ENCODE results near the gene PDE4D.
"Not testable (repeated sequence)": the region's sequence is repeated elsewhere in the genome, so short reads cannot be mapped to it uniquely, and the experiment has no call there.

PDE4D gene

DNA sequence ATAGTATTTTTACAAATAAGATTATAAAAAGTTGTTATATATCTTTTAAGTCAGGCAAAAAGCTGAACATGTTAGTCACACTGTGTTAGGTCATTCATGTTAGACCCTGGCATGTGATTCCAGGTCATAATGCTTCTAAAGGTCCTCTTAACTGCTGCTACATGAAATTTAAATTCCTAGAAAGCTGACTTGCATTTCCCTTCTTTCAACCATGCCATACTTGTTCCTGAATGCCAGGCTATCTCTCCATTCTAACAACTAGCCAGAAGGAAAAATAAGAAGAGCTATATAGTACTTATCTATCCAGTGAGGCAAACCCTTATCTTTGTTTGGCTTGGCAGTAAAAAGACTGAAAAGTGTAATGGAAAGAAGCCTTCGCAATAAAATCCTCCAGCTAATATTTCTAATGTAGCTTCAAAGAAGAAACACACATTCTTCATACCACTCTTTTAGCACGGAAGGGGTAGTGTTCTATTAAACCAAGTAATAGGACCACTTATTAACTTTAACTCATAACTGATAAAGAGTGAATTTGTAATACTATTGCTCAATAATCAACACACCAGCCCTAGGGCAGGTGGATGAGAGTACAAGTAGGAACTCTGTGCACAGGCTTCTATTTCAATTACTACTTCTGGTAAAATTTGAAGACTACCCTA lies 310.2 kb downstream of the PDE4D start:
- DNase-seq (ENCODE audit: low spot score): peak; percentile 28

DNA sequence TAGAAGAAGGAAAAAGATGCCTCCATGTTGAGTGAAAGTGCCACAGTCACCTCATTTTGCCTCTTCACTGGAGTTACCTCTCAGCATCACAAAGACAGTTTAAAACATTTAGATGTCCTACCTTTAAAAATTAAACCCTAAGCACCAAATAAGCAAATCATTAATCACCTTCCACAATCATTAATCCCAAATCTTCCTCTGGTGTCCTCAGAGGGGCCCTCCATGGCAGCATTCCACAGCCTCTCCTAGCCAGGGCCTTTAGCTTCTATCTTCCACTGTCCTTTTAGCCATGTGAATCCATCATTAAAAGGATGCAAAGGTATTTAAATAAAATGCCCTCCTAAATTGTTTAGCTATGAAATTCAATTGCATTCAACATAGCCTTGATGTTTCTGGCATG lies 310.8 kb downstream of the PDE4D start:
- no peak for DNase-seq (ENCODE audit: low spot score)

DNA sequence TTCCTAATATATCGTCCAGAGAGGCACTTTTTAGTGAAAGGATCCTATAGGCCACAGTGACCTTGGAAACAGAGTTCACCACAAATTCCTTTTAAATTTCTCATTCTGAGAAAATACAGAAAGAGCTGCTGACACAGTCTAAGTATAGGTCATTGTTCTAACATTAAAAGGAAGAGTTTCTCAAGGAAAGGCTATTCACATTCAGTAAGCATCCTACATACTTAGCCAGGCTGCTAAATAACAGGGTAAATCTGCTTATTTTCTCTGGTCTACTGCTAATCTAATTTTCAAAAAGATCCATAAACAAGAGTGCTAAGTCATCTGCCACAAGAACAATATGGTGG lies 313.7 kb downstream of the PDE4D start:
- no peak for DNase-seq (ENCODE audit: low spot score)

DNA sequence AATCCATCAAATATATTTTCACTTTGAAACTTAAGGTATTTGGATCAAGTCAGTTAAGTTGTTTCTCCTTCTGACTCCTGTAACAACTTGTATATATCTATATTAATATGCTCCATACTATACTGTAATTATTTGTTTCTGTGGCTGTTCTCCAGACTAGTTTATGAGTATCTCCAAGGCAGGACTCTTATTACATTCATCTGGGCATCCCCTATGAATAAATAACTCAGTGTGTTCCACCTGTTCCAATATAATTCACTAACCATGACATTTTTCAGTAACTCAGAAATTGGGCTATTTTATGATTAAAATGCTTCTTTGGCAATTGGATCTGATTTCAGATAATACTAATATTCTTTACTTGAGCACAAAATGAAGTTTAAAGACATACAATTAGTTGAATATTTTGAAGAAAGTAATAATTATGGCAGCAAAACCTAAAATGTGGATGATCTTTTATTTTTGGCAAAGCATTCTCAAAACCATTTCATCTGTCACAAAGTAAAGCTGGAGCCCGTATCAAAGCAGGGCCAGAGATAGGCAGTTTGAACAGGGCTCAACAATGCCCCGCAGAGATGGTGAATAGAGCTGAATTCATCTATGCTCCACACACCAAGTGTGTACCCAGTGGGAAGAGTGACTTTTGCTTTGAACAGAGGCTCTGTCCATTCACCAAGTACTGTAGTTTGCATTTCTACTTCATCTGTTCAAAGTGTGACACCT lies 314.3 kb downstream of the PDE4D start:
- peak; percentile 40 for DNase-seq (ENCODE audit: low spot score)

DNA sequence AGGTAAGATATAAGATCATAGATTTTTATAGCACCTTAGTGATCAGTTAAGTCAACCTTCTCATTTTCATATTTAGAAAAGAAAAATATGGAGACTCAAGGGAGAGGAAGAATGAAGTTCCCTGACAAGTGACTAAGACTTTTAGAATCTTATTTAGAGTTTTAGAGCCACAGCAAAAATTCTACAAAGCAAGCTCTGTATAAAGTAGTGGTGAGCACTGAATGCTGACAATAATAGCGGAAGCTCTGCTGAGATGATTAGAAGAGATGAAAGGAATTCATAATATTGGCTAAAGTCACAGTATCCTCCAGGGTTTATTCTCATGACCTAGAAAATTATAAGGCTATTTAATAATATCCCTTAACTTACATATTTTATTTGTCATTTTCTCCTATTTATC lies 316.0 kb downstream of the PDE4D start:
- DNase-seq (ENCODE audit: low spot score): no peak

DNA sequence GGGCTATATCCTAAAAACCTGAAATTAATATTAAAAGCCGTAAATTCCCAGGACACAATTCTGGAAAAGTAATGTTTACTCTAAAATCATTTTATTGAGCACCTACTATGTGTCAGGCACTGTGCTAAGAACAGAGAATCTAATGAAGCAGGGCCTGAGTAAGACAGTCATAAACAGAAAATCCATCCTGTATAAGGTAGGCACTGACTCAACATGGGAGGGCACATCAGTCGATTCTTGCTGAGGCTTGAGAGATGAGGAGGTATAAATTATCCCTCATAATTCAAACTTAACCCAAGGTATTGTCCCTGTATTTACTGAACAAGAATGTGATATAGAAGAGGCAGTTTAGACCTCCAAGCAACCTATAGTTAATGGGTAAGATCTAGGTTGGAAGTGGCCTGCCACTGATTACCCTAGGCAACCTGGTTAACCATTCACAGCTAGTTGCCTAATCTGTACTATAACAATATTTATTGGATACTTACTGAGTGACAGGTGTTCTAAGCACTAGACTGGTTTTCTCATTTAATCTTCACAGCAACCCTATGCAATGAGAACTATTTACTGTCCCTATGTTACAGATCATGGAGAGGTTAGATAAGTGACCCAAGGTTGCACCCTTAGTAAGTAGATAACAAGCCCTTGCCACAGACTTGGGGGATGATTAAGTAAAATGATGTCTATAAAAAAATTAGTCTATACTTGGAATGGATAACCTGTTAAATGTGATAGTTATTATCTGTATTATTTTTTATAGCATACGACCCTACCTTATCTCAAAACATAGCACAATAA lies 317.7 kb downstream of the PDE4D start:
- no peak for DNase-seq (ENCODE audit: low spot score)

DNA sequence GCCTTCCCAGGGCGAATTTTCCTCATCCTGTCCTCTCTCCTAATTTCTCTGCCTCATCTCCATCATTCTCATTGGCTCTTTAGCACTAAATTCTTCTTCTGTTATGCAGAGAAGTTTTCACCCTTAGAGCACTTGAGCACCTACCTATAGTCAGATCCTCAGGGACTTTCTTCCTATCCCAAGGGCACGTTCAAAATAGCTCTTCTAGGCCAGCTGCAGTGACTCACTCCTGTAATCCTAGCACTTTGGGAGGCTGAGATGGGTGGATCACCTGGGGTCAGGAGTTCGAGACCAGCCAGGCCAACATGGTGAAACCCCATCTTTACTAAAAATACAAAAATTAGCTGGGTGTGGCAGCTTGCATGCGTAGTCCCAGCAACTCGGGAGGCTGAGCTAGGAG lies 320.0 kb downstream of the PDE4D start:
- not testable (repeated sequence) for DNase-seq (ENCODE audit: low spot score)

DNA sequence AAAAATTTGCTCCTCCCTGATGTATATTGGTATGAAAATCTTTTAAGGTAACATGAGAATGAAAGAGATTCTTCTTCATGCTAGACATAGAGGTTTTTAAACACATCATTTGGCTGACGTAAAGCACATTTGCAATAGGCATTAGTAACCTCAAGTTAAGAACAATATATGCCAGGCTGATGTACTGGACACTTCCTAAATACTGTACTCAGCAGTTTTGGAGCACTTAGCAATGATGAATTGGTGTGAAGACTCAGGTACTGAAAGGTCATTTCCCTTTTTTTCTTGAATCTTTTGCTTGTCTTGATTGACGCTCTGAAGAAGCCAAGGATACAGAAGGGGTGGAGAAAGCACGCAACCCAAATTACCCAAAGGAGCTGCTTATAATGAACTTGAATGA lies 322.5 kb downstream of the PDE4D start:
- no peak for DNase-seq (ENCODE audit: low spot score)

DNA sequence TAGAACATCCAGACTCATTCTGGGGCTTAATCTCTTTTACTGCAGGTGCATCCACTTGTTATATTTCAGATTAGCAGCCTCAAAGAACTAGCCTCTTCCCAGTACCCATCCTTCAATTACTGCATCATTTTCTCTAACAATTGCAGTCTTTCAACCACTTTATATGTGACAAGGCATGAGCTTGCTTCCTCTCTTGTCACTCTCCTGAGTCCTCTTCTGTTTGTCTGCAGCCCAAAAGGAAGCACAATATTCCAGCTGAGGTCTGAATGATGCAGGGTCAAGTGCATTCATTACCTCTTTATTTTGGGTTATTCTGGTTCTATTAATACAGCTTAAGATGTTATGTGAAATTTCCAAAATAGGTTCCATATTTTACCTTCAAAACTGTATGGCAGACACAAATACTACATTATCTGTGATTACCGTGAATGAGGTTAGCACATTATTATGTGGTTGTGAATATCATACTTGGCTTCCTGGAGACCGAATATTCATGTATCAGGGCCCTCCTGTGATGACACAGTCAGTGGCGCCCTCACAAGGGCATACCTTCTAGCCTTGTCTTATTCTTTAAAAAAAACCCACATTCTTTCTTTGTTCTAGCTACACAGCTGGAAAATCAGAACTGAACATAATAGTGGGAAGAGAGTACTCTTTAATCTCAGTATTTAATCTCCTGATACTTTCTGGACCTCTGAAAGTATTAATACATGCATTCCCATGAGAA lies 323.8 kb downstream of the PDE4D start:
- no peak for DNase-seq (ENCODE audit: low spot score)

DNA sequence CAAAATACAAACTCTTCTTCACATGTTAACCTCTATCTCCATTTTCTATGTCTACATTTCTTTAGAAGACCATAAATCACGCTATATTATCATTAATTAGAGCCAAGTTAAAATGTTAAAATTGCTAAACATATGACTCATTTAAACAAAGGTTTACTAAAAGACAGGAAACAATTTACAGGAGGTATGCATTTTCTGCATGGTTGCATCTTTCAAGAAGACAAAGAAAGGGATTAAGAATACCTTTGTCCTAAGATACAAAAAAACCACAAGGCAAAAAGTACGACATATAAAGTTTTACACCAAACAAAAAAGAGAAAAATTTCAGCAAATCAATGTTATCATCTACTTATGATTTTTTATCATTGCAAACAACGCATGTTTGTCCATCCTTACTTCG lies 324.4 kb downstream of the PDE4D start:
- DNase-seq (ENCODE audit: low spot score): no peak

DNA sequence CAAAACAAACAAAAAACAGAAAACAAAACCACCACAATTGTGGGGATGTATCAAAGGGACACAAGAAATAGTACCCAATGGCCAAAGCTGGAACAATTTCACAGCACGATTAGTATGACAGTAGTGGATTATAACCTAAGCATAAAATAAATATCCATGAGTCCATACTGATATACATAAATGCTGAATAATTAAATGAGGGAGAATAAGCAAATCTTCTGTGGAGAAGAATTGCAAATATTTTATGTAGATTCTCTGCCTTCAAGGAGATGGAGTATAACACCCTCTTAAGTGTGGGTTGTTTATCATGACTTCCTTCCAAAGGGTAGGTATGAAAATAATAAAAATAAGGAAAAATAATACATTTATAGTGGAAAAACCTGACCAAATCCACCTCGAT lies 325.4 kb downstream of the PDE4D start:
- no peak for DNase-seq (ENCODE audit: low spot score)

DNA sequence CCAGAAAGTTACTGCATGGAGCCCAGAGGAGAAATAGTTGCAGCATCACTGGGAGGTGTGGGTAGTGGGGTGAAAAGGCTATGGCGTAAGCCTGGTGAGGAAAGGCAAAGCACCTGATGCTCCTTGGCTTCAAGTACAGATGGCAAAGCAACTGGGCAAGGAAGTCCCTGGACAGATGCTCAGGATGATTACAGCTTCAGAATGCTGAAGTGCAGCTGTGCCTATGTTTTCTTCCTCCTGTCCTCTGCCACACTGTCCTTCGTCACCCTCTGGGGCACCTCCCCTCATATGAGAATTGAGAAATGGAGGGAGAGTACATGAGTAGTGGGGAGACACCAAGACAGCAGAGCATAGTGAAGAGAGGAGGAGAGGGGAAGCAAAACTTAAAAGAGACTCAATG lies 328.0 kb downstream of the PDE4D start:
- no peak for DNase-seq (ENCODE audit: low spot score)

DNA sequence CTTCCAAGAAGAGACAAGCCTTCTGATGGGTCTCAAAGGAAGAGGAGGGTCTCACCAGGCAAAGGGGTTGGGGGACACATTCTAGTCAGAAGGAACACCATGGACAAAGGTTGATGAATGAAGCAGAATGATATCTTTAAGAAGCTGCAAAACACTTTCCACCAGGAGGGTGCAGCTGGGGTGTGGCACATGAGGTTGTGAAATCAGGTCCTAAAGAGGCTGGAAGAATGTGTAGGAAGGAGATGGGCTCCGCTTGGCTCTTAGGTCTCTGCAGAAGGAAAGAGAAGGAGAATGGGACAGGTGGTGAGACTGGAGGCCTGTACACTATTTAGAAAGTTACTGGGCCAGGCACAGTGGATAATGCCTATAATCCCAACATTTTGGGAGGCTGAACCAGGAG lies 328.6 kb downstream of the PDE4D start:
- DNase-seq (ENCODE audit: low spot score): no peak

DNA sequence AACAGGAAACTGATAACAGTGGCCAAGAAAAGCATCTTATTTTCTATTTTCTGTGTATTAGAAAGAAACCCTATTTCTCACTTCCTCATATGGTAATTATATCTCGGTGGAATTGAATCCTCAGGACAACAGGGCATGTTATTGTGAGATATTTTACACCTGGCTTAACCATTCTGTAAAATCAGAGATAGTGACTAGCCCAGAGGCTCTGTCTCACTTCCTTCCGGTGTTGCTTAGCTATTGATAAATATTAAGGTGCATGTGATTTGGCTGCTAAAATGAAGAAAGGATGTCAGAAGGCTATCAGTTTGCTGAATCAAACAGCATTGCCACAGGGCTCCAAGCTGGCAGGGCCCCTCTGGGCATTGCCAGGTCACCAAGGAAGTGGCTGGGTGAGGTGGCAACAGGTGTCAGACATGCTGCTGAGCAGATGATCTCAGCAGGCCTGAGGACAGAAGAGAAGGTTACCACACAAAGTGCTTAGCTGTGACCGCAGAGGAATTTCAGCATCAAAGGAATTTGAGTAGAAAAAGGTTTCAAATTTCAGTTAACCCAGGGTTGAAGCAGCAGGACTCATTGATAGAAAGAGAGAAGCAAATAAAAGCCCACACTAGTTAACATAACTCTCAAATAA lies 330.7 kb downstream of the PDE4D start:
- no peak for DNase-seq (ENCODE audit: low spot score)

DNA sequence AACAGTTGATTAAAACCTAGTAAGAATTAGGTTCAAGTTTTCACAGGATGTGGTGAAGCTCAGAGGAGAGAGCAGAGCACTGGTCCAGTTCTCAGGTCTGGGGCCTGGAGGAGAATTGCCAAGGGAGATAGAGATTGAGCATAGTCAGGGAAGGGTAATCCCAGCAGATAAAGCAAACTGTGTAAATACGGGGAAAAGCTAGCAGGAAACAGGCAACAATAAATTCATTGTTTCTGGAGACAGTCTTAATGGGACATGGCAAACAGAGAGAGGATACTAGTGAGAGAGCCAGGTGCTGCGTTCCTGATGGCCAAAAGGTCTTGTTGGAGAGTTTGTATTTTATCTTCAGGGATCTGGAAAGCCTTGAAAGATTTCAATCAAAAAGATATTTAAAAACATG lies 333.0 kb downstream of the PDE4D start:
- no peak for DNase-seq (ENCODE audit: low spot score)

DNA sequence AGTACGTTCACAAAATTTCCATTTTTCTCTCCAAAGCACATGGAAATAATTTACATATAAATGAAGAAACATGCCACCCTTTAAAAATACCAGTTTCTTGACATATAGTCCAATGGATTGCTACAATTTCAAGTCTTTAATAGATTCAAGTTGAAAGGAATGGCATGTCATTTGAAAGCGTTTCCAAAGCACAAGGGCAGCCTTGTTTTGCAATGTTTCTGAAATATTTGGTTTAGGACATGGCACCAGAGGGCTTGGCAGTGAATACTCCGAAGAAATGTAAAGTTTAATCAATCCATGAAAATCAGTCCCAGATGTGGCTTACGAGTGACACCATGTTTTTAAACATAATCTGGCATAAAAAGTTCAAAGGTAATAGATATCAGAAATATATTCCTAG lies 333.7 kb downstream of the PDE4D start:
- DNase-seq (ENCODE audit: low spot score): no peak

DNA sequence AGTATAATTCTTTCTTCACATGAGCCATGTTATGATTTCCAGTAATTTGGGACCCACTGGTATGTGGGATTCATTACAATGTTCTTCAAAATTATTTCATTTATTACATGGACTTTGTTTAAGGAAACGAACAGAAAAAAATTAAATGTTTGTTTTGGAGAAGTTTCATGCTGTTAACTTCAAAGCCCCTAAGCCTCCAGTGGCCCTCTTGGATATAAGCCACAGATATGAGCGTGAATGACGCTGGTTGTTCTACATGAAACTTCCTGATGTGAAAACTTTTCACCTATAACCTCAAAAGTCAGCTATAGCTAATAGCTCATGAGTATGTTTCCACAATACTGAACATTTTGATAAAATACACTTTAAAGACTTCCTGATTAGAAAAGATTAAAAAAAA lies 334.2 kb downstream of the PDE4D start:
- no peak for DNase-seq (ENCODE audit: low spot score)

DNA sequence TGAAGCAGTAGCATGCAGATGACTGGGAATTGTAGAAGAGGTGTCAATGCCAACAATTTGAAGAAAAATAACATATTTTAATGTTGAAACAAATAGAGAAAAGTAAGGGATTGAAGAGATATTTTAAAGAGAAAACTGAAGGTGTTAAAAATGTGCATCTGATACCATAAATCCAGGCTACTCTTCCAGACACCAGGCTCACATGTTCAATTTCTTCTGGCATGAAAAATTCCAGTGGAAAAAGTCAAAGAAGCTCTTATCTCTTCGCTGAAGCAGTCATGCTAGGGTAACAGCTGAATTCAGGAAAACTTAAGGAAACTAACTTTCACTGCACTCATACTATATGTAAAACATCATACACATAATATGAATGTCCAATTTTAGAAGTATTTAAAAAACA lies 335.0 kb downstream of the PDE4D start:
- no peak for DNase-seq (ENCODE audit: low spot score)

DNA sequence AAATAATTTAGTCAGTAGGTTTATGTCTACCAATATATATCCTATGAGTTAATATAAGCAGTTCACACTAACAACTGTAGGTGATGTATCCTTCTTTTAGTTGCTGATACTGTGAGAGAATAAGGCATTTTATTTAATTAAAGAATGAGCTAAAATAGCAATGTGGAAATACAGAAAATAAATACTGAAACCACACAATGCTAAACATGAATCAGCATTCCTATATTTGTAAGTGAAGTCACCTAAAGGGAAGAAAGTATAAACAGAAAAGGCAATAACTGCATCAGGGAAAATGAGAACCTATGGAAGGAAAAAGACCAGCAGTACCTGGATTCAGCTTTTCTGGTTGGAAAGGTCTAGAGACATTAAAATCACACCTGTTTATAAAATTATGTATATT lies 336.0 kb downstream of the PDE4D start:
- DNase-seq (ENCODE audit: low spot score): no peak

DNA sequence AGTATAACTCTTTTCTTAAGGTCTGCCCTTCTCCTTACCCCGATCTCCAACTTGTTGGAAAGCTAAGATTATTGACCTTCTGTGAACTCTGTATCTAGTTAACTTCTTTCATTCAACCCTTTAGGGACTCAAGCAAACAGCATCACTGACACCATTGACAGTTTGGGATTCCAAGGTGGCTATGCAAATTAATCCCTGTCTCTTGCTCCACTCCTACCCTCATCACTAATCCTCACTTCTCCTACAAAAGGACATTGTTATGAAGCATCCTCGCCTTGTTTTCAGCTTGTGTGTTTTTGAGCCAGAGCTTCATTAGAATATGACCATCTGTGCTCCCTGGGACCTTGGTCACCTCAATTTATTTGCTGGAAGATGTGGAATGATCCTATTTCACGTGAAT lies 337.9 kb downstream of the PDE4D start:
- no peak for DNase-seq (ENCODE audit: low spot score)

DNA sequence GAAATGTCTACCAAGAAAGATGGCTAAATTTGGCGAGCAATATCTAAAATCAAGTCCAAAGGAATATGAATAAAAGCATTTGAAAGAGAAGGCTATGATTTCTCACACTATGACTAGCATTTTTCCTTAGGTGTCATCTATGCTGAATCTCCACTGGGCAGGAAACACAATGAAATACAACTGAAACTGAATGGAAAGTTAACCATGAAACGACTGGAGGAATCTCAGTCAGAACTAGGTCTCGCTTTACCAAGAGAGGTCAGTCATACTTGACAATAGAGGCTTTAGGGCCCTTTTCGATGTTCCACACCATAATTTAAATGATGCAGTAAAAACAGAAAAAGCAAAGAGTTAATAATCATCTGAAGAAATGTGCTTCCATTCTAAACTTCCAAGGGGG lies 339.0 kb downstream of the PDE4D start:
- DNase-seq (ENCODE audit: low spot score): no peak

DNA sequence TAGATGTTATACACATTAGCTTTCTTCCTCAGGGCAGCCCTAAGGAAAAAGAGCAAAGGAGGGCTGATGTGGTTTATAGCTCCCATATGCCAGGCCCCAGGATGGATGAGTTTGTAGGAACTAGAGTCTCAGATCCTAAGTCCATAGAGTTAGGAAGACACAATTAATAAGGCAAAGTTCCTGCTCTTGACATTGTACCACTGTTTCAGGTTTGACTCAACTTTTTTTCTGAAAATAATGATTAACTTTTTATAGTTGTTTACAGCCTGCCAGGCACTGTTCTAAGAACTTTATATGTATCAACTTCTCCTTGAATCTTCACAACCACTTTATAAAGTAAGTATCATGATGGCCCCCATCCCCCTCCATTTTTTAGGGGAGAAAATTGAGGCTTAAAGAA lies 339.5 kb downstream of the PDE4D start:
- DNase-seq (ENCODE audit: low spot score): no peak
